GM19463 (cell line): ENCODE measurements around the gene ALX4.

Experiments
- ATAC-seq: cut with Tn5 transposase; IDR thresholded peaks from one replicate; pipeline ENCODE4 v1.9.1; 2021; ENCODE audit warnings: mild to moderate bottlenecking, moderate library complexity; ENCODE audit not compliant: unreplicated experiment

The ALX4 gene

DNA sequence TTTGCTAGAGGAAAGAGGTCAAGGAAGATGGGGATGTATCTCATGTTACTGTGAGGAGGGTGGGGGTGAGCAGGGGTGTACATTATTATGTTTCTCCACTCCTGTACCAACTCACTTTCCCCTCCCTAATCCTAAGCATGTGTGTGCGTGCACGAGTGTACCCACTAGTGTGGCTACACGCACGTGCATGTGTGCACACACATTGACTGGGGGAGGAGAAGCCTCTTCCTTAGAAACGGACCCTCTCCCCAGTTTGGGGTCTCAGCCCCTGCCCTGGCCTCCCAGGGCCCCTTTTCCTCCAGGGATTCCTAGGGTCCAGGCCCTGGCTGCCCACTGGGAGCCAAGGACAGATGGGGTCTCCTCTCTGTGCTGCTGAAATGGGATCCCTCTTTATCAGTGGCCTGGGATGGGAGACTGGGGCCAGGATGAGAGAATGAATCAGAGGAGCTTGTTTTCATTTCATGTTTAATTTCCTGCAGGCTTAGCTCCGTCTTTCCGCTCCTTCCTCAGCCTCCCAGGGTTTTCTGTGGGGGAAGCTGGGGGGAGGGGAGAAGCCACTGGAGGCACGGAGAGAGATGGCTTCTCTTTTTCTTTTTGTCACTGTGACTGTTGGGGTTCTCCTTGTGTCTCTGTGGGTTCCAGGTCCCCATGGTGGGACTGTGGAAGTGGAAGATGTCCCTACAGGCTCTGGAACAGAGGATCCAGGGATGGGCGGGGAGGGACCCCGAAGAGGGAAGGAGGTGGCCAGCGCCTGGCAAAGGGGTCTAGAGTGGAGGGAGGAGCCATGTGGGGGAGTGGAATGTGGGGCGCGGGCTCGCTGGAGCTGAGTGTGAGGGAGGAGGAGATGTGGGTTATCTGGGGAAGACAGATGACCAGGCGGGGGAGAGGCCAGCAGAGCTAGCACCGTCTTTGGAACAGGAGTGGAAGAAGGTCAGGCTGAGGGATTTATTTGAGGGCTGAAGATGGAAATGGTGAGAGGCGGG is 40.3 kb downstream of the ALX4 start:
- ATAC-seq, result no peak

DNA sequence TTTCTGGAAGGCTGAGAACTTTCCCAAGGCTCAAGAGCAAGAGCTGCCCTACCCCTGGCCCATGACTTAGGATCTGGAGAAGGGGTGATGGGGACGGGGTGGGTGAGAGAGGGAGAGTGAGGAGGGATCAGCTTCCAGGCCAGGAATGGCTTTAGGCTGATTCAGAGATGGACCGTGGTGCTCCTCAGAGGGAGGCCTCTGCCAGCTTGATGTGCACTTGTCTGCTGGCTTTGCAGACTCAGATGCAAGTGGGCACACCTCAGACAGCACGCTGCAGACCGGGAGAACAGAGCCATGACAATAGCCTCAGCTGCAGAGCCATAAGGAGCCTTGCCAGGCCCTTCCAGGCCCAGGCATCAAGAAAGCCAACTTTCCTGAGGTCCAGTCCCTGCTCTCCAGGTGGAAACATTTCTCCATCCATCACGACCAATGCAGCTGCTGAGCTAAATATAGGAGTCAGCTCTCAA is 41.3 kb downstream of the ALX4 start:
- no peak for ATAC-seq

DNA sequence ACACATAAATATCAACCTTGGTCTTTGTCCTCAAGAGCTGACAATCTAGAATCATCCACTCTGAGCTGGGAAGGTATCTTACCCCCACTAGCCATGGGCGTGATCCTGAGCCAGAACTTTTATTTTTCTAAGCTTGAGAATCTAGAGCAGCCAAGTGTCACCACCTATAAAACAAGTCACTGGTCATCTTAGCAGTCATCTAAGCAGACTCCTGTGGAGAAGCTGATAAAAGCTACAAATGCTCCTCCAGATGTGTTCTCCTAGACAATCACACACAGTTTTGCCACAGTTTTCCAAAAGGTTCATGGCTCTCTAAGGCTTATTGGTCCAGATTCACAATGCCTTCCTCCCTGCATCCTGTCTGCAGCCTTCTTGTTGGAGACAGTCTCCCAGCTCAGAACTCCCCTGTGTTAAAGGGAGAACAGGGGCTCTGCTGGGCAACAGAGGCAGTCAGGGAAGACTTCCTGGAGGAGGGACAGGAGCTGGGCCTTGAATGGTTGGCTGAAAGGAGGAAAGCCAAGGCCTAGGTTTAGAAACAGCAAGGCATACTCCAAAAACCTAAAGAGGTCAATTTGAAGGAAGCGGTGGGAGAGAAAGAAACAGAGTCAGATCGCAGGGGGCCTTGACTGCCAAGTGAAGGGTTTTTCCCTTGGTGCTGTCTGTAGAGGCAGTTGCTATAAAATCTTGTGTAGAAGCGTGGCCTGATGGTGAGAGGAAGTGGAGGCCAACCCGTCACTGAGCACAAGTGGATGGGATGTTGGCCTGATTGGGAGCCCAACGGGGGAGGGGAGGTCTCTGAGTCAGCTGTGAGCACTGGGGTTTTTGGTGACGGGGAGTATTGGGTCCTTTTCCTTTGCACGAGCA is 42.0 kb downstream of the ALX4 start:
- ATAC-seq, result no peak

DNA sequence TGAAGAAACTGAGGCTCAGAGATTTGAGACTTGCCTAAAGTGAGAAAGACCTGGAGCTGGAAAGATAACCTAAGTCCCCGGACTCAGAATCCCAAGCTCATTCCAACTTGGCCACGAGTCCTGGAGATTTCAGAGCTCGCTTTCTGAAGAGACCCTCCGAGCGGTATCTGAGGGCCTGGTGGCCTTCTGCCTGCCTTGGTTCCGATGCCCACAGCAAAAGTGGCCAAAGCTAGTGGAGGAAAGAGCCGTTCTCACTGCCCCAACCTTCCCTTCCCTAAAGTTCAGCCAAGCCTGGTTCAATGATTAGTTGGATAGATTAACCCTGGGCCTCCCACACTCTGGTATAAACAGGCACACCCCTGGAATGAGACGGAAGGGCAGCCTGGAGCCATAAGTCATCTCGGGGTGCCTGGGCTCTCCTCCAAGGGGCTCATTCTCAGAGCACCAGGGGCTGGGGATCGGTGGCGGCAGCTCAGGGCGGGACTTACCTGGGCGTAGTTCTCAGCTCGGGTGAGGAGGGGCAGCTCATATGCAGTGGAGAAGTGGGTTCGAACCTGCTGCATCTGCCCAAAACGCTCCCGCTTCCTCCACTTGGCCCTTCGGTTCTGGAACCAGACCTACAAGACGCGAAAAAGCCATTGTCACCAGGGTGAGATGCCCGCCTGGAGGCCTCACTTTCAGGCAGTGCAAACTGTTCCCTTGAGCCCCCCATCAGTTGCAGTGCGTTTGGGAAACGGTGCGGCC is 42.8 kb downstream of the ALX4 start:
- ATAC-seq, result no peak

DNA sequence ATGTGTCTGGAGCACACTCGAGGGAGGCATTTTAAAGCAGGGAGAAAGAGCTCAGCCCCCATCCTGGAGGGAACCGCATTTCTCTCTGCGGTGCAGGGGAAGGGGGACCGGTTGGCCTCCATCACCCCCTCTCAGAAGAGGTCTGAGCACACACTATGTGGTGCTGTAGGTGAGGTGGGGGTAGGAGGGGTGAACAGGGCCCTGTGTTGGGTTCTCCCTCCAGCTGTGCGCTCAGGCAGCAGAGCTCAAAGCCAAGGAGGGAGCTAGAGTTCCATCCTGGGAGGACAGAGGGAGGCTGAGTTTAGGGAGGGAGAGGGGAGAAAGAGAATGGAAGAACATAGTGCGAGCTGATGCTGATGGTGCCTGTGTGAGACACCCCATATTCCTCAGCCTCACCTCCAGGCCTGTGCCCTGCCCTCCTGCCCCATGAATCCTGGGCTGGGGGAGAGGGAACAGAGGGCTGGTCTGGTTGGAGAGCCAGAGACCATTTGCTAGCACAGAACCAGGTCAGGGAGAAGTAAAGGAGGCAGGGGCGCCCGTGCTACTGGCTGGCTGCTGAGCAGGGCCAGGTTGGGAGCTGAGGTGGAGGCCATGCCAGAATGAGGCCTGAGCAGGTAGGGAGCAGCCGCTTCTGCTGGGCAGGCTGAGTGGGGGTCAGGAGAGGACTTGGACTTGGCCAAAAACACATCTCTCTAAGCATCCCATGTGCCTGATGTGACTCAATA is 43.7 kb downstream of the ALX4 start:
- ATAC-seq, result no peak

DNA sequence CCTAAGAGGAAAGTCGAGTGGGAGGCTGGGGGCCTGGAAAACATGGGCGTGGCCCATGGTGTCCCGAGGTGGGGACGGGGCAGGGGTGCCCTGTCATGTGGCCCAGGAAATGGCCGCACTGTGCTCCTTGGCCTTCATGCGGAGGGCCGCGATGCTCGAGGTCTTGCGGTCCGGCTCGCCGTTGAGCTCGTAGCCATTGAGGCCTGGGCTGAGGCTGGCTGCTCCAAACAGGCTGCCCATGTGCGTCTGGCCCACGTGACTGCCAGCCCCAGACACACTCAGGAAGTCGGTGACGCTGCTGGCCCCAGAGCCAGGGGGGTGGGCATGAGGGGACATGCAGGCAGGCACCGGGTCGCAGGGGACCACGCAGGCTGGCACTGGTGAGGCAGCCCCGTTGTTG is 45.2 kb downstream of the ALX4 start:
- ATAC-seq, result no peak

DNA sequence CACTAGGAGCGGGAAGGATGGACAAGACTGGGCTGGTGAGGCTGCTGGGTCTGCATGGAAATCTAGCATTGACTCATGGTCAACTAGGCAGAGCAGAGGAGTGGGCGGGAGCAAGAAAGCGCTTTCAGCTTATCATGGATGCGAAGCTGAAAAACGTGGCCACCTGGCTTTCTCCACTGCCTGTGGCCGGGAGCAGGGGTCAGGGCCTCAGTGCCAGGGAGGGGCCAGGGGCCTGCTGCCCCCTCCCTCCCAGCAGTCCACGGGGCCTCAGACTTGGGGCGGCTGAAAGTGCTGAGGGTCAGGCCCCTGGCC is 45.5 kb downstream of the ALX4 start:
- ATAC-seq, result no peak

DNA sequence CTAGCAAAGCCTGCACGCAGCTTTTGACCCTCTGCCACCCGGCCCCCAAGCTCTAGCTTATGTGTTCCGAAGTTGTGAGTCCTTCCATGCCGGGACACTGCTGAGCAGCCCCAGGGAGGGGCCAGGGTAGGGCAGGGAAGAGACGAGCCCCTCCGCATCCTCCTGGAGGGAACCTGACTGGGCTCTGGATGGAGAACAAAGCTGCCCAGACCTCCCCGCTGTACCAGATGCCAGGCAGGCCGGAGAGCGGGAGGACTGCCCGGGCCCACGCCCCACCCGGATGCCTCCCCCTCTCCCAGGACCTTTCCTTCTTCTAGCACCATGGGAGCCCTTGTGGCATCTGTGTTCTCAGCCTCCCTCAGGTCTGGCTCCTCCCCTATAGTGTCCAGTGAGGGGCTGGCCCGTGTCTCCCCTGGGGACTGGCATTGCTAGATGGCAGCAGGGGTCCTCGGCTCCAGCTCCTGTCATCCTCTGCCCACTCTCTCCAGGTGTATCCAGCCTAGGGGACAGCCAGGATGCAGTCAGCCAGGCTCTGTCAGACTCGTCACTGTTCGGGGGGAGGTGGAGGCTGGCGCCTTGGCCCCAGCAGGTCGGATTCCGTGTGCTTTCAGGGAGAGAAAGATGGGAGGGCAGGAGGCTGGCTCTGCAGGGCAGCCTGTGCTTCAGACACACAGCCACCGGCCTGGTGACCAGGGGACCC is 46.1 kb downstream of the ALX4 start:
- ATAC-seq, result no peak

DNA sequence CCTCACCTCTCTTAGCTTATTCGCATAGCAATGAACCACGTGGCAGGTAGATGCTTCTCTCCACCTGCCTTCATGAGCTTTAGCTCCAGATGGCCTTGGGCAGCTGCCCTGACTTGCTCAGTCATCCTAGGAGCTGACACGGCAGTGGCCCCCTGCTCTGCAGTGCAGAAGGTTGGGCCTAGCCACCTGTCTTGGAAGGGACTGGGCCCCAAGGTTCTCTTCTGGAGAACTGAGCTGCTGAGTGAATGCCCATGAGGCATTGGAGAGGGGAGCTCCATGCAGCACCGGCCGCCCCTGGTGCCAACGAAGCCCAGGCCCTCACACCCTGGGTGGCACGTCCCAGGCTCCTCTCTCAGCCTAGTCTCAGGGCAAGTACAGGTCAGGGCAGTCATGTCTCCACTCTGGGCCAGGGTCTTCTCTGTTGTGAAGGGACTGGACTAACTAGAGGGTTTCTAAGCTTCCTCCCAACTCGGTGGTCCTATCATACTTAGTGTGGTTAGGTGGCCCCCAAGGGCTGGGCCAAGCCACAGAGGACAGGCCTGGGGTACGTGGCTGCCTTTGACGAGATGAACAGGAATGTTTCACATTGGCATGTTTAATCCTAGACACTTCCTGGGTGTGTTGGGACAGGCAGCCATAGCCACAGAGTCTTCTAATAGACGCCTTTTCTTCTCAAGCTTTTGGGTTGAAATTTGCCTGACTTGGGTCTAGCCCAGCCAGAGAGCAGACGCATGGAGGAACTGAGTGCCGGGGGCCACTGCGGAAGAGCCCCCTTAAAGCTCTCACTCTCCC is 47.9 kb downstream of the ALX4 start:
- ATAC-seq, result no peak

DNA sequence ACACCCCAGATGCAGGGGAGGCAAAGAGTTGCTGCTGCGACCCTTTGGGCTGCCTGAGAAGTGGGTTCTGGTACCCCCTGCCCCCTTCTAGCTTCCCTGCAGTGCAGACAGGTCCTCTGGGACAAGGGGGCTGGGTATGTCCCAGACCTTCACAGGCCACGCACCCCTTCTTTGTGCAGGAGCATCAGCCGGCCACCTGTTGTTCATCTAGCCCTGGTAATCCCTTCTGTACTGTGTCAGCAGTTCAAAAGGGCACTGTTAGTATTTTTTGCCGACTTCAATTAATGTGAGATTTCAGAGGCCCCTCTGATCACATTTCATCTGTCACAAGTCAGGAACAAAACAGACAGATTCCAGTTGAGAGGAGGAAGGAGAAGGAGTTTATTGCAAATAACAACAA is 49.9 kb downstream of the ALX4 start:
- ATAC-seq, result no peak

DNA sequence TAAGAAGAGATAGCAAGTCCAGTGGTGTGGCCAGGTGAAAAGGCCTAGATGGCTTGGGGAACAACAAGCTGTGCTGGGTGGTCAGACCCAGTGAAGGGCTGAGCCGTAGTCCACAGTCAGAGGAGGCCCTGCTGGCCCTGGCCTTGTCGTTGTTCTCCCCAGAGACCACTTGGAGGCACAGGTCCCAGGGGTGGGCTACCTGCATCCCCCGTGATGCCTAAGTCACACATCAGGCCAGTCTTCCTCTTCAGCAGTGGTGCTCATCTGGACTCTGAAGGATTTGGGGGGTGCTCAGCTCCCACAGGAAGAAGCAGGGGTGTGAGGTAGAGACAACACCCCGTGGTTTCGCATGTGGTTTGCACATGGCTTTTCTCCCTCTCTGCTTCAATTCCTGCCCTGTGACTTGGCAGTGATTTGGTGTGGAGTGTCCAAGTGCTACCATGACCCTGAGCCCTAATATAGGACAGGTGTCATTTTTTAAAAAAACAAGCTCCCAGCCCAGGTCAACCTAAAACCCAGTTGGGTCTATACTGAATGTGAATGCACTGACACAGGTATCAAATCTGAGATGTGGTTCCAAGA is 51.0 kb downstream of the ALX4 start:
- no peak for ATAC-seq

DNA sequence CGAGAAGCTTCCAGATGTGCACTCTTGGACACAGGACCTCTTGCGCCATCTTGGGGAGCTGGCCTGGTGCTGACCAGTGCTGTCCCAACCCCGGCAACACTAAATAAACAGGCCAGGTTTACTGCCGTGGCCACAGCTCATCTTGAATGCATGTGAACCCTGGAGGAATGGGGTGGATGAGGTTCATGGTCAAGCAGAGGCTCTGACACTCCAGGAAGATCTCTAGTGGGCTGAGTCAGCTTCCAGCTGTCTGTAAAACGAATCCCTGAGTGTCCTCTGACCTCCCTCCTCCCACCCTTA is 51.8 kb downstream of the ALX4 start:
- ATAC-seq, result no peak

DNA sequence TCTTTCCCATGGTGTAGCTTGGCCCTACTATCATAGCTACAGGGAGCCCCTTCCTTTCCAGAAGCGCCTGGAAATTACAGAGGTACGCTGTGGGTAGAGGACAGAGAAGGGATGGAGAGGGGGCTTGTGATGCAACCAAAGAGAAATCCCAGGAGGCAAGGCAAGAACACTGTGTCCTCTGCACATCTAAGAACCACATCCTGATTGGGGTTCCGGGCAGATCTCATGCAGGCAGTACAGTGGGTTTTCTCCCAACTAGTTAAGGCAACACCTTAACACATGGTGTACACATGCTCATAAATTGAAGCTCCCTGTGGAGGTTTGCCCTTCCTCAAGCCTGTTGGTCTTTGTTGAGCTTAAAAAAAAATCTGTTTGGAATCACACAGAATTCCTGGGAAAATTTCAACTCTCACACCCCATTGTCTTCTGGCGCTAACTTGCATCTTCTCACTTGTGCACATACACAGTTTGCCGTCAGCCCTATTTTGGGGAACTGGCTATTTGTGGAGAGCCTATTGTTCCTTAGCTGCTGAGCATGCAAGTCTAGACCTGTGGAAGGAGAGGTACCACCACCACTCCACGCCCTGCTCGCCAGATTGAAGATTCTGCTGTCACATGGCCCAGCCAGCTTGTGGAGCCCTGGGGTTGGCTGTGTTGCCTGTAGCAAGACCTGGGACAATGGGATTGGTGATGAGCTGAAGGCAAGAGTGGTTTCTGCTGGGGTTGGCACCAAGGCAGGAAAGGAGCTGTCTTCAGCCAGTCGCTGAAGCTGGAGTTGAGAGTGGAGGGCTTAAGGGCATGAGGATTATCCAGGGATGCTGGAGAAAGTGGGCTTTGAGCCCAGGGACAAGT is 52.4 kb downstream of the ALX4 start:
- ATAC-seq, result no peak

DNA sequence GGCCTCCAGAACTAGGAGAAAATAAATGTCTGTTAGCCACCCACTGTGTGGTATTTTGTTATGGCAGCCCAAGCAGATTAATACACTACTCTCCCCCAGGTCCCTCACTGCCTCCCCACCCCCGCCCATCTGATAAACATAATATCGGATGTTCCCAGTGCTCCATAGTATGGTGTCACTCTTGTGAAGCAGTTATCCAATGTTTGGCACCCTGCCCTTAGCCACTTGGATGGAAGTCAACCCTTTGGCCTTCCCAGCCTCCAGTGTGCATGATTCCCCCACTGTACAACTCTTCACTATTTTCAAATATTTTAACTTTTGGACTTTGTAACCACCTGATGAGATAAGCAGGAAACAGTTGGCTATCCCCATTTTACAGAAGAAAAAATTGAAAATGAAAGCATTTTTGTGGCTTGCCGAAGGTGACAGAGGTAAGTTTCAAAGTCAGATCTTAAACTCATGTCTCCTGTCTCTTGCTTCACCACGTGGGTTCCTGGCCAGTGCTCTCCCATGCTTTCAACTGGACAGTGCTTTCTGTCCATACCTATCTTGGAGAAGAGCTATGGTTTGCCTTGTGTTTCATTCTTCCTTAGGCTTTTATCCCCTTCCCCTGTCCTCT is 53.2 kb downstream of the ALX4 start:
- no peak for ATAC-seq

DNA sequence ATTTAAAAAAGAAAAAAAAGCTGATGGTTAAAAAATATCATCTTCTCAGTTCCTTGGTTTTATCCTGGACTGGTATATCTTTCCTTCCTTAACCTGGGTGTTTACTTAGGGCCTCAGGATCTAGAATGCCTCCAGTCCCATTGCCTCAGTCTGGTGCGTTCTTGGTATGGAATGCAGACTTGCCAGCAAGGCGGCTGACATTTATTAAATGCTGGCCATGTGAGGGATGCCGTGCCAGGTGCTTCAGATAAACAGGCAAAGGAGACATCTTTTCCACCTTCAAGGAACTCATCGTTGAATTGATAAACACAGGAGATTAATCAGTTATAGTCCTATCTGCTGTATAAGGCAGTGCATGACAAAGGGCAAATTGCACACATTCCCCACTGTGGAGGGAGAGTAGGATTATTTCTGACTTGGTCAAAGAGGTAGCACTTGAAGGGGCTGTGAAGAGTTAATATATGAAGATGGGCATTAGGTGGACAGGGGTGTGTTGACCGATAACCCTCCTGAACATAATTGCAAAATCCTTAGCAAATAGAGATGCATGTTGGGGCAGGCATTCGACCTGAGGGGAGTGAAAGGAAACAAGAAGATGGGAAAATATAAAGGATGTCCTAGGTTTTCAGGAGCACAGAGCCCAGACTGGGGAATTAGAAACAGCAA is 54.4 kb downstream of the ALX4 start:
- ATAC-seq, result no peak

DNA sequence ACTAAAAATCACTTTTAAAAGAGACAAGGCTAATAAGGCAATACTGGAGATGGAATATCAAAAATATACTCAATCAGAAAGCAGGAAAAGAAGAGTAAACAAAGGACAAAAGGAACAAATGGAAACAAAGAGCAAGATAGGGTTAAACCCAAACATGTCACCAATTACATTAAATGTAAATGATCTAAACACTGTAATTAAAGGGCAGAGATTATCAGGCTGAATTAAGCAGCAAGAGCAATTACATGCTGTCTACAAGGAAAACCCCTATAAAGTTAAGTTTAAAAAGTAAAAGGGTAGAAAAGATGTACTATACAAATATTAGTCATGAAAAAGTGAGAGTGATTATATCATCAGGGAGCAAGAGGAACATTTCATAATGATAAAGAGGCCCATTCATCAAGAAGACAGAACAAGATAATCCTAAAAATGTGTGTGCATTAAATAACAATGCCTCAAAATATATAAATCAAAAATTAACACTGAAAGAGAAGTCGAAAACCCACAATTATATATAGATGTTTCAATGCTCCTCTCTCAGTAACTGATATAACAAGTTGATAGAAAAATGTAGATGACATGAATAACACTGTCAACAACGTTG is 56.8 kb downstream of the ALX4 start:
- ATAC-seq, result no peak

DNA sequence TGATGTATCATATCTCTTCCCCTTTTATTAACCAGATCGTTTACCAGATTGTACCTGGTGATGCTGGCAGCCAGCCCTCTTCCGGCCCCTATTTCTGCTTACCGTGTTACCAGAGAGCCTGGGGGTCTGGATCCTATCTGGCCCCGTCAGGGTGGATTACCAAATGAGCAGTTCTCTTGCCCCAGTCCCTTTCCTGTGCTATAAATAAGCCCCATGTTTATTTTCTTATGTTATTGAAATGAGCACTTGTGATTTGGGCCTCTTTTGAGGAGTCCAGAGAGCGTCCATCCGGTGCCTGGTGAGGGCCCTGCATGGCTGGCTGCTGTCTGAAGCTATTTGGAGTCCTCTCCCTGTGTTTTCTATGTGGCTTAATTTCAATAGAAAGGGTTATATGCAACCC is 59.5 kb downstream of the ALX4 start:
- no peak for ATAC-seq
